Activated CD4-positive, CD25-positive, alpha-beta regulatory T cell treated with anti-CD3 and anti-CD28 coated beads, Interleukin-2, amount 50 U/mL, for 24 hours (primary cell): ENCODE data around the gene ZNF683.
A peak's percentile ranks its signal among the peaks of the same experiment; 100 is the strongest.
"Not testable (repeated sequence)": the region's sequence is repeated elsewhere in the genome, so short reads cannot be mapped to it uniquely, and the experiment has no call there.

Source experiments
- ATAC-seq, 2 donors: fragments of 150-1000 bp; cut with Tn5 transposase; one replicate each; pipeline ENCODE4 v1.10.0; 2021; ENCODE audit warnings: mild to moderate bottlenecking in 1 of 2, moderate library complexity in 1 of 2

The ZNF683 gene

GRCh38 chr1:26335774-26336476, 36.6 kb downstream of the ZNF683 start:
- peak in 1 of 2 donors; percentile 30 for ATAC-seq

DNA sequence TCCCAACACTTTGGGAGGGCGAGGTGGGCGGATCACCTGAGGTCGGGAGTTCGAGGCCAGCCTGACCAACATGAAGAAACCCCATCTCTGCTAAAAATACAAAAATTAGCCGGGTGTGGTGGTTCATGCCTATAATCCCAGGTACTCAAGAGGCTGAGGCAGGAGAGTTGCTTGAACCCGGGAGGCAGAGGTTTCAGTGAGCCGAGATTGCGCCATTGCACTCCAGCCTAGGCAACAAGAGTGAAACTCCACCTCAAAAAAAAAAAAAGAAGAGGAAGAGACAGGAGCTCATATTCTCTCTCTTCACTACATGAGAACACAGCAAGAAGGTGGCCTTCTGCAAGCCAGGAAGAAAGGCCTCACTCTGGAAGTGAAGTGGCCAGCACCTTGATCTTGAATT, 39.2 kb downstream of the ZNF683 start:
- ATAC-seq = not testable (repeated sequence)

DNA sequence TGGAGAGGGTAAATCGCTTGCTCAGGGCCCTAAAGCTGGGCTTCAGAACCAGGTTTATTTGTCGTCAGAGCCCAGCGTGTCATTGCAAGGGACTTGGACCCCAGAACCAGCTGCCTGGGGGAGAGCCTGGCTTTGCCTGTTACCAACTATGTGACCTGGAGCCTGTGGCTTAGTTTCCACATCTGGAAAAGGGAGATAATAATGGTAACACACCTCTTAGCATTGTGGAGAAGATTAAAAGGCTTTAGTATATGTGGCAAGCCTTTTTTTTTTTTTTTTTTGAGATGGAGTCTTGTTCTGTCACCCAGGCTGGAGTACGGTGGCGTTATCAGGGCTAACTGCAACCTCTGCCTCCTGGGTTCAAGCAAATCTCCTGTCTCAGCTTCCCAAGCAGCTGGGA, 42.3 kb downstream of the ZNF683 start:
- ATAC-seq = no peak

DNA sequence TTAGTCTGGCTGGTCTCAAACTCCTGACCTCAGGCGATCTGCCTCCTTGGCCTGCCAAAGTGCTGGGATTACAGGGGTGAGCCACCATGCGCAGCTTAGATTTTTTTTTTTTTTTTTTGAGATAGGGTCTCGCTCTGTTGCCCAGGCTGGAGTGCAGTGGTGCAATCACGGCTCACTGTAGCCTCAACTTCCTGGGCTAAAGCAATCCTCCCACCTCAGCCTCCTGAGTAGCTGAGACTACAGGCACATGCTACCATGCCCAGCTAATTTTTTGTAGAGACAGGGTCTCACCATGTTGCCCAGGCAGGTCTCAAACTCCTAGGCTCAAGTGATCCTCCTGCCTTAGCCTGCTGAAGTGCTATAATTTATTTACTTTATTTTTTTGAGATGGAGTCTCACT, 43.2 kb downstream of the ZNF683 start:
- not testable (repeated sequence) for ATAC-seq

DNA sequence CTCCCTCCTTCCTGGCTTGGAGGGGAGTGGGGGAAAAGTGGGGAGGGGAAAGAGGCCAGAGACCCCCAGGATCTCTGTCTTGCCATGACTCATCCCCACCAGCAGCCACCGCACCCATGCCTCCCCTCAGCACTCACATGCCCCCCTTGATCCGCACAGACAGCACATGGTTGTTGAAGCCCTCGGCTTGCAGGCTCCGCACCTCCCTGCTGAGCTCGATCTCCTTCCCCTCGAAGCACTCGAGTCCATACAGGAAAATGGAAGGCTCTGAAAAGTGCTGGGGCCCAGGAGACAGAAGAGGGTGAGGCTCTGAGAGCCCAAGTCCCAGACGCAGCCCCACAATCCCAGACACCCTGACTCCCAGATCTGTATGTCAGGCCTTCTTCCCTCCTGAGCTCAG, 44.0 kb downstream of the ZNF683 start:
- no peak for ATAC-seq

- ATAC-seq = no peak
Measured at GRCh38 chr1:26327956-26328362, 44.6 kb downstream of the ZNF683 start.

DNA sequence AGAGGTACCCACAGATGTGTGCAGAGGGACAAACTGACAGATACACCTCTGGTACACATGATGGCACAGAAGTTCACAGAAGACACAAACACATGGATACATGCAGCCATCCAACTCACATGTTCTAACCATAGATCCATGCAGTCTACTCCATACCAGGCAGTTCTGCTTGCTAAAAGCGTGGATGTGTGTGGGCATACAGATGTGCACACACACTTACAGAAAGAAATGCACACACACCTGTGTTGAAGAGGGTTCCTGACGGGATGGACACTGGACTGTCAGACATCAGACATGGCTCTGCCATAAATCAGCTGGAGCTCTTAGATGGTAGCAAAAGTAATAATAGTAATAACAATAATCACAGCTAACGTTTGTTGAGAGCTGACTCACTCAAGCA, 48.0 kb downstream of the ZNF683 start:
- ATAC-seq = no peak

DNA sequence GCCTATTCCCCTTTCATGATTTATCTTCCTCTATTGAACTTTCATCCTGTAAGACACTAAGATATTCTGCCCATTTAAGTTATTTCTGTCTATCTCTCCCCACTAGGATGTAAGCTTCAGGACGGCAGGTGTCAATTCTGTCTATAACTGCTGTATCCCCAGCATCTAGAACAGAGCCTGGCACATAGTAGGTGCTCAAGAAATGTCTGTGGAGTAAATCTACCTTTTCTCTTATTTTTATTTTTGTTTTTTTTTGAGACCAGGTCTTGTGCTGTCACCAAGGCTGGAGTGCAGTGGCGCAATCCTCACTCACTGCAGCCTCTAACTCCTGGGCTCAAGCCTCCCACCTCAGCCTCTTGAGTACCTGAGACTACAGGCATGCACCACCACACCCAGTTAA, 49.2 kb downstream of the ZNF683 start:
- ATAC-seq = no peak

DNA sequence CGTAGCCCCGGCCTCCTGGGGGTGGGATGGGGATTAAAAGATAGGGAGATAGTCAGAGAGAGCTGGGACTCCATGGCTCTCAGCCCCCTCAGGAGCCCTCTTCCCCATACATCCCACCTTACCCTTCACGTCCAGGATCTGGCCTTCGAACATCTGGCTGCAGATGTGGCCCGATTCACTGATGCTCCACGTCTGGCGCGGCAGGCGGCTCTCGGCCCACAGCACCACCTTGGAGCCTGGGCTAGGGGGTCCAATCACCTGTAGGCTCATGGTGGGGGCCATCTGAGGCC, 50.6 kb downstream of the ZNF683 start:
- no peak for ATAC-seq

DNA sequence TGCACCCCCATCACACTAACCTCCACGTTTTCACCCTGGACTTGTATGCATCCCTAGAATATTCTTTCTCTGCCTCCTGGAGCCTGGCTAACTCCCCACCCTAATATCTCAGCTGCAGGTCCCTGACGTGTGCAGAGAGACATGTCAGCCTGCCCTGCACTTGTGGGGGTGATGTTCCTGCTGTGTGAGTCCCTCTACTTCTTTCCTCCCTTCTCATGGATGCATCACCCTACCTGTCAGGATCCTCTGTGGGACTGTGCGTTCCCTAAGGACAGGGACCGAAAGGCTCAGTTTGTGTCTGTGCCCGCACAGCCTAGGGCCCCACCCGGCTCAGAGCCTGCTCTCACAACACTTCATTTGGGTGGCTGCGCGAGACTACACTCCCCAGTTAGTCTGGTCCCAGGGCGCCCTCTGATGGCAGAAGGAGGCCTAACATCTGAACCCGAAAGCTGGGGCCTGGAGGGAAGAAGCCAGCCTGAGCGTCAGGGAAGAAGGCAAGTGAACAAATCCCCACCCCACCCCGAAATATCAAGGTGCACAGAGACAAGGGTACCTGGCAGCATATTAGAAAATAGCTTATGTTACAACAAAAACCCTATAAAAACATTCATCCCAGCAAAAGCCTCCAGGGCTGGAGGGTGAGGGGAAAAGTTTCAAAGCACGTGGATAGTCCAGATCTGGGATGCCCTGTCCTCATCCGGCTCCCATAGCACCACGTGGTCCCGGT, 51.1 kb downstream of the ZNF683 start:
- ATAC-seq = peak; percentile 77 to 84

DNA sequence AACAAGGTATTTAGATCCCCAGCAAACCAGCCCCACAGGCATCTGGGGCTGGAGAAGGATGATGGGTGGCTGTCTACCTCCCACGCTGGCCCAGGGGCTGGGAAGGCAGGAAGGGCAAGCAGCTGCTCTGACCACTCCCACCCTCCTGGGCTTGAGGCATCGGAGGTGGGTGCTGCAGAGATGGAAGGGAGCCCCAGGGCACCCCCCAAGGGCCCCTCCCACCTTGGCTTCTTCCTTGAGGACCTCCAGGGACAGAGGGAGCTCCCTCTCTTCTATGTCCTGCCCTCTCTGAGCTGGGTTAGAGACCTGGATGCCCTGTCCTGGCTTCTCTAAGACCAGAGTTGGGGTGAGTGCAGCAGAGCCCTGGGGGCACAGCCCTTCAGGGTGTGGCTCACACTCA, 51.7 kb downstream of the ZNF683 start:
- peak in 1 of 2 donors; percentile 1 for ATAC-seq

GRCh38 chr1:26318338-26319064, 54.0 kb downstream of the ZNF683 start:
- ATAC-seq = peak; percentile 15 to 30

DNA sequence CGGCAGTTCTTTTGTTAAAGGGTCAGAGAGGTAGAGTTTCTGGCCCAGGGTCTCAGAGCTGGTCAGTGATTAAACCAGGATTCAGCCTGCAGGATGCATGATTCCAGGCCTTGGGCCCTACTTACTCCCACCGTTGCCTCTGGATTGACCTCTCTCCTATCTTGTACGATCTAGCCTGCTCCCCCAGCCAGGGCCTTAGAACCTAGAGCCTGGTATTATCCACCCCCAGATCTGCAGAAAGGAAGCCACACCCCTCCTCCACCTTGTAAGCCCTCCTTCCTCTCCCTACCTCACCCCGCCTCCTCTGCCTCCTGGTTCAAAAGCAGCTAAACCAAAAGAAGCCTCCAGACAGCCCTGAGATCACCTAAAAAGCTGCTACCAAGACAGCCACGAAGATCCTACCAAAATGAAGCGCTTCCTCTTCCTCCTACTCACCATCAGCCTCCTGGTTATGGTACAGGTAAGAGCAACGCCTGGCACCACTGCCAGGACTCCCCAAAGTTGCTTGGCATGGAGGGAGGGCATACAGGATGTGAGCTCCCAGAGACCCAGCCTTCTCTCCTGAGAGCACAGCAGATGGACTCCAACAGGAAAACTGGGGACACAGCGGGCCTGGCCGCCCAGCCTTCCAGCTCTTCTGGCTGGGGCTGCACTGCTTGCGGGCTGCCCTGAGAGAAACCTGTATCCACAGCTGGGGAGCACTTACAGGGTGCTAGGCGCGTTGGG, 54.8 kb downstream of the ZNF683 start, which contains the start of gene CD52:
Gene CD52 (plus strand): TSS at position 347 of the 726 bp plus-strand sequence. CDS start 60 bp downstream, at position 407.
- peak; percentile 58 to 66 for ATAC-seq

- ATAC-seq = no peak
Measured at GRCh38 chr1:26317146-26317545, 55.4 kb downstream of the ZNF683 start.

GRCh38 chr1:26315874-26316850, 56.4 kb downstream of the ZNF683 start:
- ATAC-seq = no peak

GRCh38 chr1:26314501-26314900, 58.0 kb downstream of the ZNF683 start:
- ATAC-seq = no peak
